Lower leg skin (tissue), 3 donors: ENCODE measurements around the gene C22orf39.

Experiments used
- CTCF ChIP-seq, 3 donors: fragments of 450-650 bp; IDR thresholded peaks; one replicate each; pipeline ENCODE4 v1.5.1; 2016; ENCODE audit warnings: antibody characterized with exemption in 3 of 3, mild to moderate bottlenecking in 3 of 3, moderate library complexity in 2 of 3
- POLR2A ChIP-seq, 2 donors: fragments of 450-650 bp; IDR thresholded peaks; one replicate each; pipeline ENCODE4 v1.6.1; 2016 to 2017; ENCODE audit warnings: antibody characterized with exemption in 2 of 2, mild to moderate bottlenecking in 1 of 2, moderate library complexity in 1 of 2

GRCh38 chr22:19496324-19496630 lies 48.8 kb upstream of the C22orf39 start:
- TF ChIP-seq CTCF (IDR thresholded peaks at IDR 0.05): no peak
- no peak for TF ChIP-seq POLR2A (IDR thresholded peaks at IDR 0.05)
